Measurements from ENCODE around the gene ITPR3.
A peak's percentile ranks its signal among the peaks of the same experiment; 100 is the strongest.

The ITPR3 gene

DNA sequence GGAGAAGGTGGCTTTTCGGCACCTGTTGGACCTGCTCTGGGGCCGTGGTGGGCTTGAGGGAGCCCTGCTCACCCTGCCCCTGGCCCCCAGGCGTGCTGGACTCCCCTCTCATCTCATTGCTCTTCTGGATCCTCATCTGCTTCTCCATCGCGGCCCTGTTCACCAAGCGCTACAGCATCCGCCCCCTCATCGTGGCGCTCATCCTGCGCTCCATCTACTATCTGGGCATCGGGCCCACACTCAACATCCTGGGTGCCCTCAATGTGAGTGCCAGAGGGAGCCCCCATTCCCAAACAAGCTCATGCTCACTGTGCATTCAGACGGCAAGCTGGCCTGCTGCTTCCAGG is 68.0 kb downstream of the ITPR3 start:
- no peak for DNase-seq

DNA sequence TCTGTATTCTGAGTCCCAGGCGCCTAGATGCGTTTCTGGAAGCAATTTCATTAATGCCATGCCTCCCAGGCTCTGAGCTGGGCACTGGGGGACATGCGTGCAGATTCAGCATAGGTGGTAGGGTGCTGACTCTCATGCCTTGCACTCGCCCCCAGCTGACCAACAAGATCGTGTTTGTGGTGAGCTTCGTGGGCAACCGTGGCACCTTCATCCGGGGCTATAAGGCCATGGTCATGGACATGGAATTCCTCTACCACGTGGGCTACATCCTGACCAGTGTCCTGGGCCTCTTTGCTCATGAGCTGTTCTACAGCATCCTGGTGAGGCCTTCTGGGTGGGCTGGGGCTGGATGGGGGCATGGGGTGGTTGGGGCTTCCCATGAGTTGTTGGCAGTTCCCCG is 68.8 kb downstream of the ITPR3 start:
- DNase-seq = no peak

DNA sequence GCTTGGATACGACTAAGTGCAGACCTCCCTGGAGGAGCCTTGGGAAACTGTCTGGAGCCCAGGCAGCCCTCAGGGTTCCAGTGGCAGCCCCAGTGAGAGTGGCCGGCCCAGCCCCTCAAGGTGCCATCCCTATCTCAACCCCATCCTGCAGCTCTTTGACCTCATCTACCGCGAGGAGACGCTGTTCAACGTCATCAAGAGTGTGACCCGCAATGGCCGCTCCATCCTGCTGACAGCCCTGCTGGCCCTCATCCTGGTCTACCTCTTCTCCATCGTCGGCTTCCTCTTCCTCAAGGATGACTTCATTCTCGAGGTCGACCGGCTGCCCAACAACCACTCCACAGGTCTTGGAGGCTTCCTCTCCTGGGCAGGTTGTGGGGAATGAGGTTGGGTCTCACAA is 69.6 kb downstream of the ITPR3 start:
- DNase-seq = no peak

DNA sequence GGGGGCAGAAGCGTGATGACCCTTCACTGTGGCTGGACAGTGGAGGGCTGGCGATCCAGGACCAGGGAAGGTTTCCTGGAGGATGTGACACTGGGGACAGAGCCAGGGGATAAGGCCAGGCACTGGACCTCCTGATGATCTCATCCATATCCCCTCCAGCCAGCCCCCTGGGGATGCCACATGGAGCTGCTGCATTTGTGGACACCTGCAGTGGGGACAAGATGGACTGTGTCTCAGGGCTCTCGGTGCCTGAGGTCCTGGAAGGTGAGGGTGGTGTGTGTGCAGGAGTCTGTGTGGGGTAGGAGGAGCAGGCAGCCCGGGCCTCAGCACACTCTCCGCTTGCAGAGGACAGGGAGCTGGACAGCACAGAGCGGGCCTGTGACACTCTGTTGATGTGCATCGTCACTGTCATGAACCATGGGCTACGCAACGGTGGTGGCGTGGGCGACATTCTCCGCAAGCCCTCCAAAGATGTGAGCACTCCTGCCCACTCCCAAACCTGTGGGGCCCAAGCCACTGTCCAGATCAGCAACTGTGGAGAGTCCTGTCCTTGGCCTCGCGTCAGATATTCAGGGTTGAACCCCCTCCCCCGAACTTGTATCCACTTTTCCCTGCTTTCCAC is 70.4 kb downstream of the ITPR3 start:
- no peak for DNase-seq

DNA sequence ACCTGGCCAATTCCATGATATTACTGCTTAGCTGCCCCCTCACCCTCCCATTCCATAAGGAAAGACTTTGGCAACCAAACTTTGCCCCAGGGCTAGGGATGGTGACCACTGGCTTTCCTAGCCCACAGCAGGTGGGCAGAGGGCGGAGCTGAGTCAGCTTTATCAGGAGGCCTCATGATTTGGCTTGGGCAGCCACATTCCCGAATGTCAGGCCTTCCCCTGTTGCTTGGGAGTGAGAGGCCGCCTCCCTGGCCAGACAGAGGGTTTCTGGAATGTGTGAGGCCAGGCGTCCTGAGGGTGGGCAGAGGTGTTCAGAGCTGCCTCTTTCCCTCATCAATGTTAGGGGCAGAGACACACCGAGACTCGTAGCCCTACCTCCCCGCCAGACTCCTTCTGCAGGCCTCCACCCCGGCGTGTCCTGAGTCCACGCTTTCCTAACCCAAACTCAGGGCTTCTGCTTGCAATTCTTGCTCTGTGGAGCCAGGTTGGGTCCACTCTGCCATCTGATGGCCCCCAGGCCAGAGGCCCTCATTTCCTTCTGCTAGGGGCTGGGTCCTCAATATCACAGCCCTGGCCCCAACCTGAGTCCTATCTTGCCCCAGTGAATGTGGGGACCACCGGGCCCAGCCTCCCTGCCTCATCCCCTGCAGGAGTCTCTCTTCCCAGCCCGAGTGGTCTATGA is 71.1 kb downstream of the ITPR3 start:
- no peak for DNase-seq

DNA sequence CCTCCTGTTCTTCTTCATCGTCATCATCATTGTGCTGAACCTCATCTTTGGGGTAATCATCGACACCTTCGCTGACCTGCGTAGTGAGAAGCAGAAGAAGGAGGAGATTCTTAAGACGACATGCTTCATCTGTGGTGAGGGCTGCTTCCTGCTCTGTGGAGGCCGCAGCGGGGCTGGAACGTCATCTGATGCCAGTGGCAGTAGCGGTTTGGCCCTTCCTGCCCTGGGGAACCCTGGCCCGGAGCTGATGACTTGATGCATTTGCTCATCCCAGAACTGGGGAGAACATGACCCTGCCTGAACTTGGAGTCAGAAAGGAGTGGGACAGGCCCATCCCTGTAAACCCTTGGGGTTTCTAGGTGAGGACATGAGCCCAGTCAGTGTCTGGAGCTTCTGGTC is 71.6 kb downstream of the ITPR3 start:
- peak; percentile 61 for DNase-seq

DNA sequence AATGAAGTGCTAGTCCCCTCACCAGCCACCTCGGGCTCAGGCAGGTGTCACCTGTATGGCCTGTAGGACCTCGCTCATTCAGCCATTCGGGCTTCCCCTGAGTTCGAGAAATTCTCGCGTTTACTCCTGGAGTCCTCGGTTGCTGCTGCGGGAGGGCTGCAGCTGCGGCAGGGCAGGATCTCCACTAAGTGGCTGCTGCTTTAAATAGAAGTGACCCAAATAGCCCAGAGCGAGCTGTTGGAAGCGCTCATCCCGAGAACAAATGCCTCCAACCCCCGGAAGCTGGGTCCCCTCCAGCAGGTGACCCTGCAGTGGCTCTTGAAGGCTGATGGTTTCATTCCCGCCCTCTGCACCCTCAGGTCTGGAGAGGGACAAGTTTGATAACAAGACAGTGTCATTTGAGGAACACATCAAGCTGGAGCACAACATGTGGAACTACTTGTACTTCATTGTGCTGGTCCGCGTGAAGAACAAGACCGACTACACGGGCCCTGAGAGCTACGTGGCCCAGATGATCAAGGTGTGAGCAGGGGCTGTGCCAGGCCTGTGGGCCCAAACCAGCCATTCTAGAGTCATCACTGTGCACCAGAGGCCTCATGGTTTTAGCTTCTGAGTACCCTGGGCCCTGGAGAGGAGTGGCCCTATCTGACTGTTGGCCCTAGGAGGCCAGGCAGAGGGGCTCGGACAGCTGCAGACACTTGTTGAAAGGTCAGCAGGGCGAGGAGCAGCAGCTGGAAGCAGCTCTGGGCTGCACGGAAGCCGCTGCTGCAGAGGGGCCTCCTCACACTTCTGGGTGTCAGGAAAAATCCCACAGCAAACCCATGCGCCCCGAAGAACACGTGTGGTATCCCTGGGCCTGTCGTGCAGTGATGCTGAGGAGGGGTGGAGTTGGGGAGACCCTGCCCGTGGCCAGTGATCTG is 72.3 kb downstream of the ITPR3 start:
- DNase-seq = no peak

DNA sequence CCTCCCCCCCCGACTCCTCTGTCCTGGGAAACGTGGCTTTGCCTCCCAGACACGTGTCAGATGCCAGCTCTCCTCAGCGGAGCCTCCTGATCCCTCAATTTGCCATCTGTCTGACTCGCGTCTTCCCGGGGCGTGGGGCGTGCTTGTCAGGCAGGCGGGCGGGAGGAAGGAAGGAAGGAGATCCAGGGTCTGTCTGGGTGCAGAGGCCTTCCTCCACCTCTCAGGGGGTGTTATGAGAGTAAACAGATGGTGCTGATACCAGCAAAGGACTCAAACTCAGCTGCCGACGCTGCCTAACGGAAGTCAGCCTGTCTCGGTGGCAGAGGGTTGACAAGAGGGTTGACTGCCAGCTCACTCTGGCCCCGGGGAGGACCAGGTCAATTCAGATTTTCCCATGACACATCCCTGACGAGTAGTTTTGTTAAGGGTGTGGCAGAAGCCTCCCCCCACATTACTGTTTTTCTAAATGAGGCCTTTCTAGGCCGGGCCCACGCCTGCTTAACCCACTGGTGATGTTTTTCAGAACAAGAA is 73.3 kb downstream of the ITPR3 start:
- DNase-seq = peak; percentile 71

DNA sequence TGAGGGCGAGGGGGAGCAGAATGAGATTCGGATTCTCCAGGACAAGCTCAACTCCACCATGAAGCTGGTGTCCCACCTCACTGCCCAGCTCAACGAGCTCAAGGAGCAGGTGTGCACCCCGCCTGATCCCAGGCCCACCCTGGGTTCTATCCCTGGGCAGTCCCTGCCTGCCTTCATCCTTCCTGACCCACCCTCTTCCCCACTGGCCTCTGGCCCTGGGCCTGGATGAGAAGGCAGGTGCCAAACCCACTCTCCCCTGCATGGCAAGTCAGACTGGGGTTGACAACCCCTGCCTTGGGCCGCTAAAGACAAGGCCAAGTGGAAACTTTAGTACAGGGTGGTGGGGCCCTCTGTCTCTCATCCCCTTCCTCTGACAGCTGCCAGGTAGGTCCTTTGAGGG is 73.9 kb downstream of the ITPR3 start:
- DNase-seq = no peak

DNA sequence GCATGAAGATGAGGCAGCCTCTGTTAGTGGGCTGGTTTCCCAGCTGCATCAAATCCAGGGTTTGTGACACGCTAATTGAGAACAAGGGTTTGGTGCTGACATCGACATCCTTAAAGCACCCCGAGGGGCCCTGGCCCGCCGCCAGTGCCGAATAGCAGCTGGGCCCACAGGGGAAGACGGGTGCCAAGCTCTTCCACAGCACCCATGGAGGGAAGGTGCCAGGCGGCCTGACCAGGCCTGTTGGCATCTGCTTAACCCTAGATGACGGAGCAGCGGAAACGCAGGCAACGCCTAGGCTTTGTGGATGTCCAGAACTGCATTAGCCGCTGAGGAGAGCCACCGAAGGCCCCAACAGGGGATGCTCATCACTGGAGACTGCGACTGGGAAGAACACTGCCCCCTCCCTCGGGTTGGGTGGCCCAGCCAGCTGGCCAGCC is 74.3 kb downstream of the ITPR3 start:
- DNase-seq = no peak

DNA sequence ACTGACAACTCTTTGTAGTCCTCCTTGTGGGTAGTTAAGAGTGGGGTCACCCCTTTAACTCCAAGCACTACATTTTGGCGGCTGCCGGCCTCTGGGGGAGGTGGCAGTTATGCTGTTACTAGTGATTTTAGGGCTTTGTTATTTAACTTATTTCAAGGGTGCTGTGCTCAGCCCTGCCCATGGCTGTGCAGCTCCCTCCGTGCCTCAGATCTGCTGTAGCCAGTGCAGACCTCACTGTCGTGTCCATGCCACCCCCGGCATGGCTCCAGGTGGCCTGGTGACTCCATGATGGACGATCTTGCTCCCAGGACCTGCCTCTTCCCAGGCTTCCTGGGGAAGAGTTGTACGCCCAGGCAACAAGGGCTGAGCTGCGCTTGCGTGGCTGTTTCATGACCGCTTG is 75.0 kb downstream of the ITPR3 start:
- DNase-seq = no peak

DNA sequence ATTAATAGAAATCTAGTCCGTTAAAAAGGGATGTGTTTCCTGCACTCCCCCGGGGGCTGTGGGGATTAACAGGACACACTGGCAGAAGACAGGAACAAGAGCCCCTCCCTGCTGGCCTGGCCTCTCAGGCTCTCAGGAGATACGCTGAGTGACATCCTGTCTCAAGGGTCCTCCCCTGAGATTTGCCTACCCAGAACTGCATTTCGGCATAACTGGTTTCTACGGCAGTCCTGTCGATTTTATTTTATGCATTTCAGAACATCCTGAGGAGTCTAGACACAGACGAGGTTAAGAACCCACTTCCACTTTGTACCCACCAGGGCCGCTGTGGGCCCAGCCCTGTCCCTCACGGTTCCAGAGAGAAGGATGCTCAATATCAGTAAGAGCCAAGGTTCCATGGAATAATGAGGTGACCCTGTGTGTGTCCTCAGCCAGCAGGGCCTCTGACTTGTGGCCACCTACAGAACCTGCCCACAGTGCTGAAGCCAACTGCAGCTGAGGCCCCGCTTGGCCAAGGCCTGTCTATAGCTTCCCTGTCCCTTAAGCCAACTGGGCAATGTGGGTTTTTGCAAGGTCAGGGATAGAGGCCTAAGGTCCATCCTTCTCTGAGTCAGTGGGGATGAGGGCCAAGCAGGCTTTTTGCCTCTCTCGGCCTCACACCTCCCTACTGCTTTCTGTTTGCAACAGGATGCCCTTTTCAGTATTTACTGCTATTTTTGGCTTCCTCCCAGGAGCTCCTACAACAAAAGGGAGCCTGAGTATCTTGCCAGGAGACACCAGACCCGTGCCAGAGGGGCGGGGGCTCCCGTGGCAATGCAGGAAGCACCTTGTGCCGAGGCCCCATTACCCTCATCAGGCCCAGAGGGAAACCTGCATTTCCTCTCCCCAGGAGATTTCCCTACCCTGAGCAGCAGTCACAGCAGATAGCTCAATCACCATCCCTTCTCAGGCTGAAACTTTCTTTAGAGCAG is 75.7 kb downstream of the ITPR3 start:
- peak; percentile 23 for DNase-seq

DNA sequence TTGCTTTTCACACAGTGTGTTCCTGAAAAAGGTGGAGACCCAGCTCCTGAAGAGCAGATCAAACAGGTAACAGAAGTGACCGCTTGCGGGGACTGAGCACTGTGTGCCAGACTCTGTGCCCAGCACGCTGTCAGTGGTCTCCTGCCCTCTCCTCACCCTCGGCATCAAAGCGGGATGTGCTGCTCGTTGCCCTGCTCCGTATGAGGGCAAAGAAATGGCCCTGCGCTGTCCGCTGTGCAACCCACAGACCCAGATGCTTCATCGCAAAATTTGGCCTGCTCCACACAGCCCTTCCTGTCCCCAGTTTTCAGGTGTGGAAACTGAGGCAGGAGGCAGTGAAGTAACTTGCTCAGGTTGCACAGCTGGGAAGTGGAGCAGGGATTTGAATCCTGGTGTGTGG is 76.7 kb downstream of the ITPR3 start:
- DNase-seq = no peak

DNA sequence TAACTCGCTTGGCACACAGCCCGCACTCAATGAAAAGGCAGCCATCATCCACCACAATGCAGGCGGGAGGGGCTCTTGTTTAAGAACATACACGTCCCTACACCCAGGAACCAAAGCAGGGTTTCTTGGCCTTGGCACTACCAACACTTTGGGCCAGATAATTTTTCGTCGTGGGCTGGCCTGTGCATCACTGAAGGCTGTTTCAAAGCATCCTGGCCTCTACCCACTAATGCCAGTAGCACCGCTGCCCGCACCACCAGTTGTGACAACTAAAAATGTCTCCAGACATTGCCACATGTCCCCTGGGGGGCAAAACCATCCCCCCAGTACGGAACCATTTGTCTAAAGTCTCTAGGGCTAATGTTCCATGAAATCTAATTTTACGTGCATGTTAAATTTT is 77.4 kb downstream of the ITPR3 start:
- DNase-seq = no peak

DNA sequence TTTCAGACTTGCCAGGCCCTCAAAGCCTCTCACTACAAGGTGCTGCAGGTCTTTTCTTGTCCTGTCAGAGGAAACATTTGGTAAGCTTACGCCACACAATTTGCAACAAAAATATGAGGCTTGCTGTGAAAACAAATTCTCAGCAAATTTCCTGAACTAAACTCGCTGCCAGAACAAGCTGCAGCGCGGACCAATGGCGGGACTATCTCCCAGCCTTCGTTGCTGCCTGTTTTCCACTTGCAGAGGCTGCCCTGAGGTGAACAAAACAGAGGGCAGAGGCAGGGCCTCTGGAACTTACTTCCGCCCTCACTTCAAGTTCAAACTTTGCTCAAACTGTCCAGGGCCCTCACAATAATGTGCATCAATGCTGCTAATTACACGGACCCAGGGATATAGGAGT is 78.0 kb downstream of the ITPR3 start:
- DNase-seq = no peak

DNA sequence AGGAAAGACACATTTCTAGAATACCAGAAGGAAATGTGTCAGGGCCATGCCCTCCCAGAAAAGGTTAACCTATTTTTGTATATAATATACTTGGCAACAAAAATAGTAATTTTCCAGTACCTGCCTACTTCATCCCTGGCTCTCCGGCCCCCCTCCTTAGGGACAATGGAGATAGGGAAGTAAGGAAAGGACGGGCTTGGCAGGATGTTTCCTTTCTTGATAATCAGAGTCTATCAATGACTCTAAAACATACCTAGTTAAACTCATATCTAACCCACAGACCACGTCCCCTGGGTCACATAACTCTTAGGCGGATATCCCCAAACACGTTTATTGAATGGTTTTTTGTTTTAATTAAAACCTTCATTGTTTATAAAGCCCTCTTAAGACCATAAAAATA is 78.6 kb downstream of the ITPR3 start:
- DNase-seq = no peak

DNA sequence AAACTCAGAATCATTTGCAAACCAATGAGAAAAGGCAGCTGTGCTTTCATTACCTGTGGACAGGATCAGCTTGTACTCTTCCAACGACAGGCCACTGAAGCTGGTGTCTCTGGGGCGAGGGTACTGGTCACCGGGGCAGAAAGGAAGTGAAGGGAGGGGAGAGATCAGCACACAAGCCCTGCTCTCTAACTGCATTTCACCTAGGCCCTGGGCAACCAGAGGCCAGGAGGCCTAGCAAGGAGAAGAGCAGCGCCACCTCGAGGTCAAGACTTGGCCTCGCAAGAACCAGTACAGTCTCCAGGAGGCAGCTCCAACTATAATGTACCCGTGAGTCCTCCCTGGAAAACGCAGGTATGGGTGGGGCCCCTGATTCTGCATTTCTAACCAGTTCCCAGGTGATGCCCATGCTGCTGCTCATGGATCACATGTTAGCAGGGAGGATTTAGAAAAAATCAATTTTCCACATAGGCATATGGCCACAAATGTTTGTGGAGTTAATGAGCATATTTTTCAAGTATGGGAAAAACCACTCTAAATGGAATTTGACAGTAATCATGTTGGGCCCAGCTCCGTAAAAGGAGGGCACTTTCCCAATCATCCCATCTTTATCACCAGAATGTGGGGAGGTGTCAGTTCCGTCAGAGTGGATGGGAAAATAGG is 79.4 kb downstream of the ITPR3 start:
- peak; percentile 57 for DNase-seq

DNA sequence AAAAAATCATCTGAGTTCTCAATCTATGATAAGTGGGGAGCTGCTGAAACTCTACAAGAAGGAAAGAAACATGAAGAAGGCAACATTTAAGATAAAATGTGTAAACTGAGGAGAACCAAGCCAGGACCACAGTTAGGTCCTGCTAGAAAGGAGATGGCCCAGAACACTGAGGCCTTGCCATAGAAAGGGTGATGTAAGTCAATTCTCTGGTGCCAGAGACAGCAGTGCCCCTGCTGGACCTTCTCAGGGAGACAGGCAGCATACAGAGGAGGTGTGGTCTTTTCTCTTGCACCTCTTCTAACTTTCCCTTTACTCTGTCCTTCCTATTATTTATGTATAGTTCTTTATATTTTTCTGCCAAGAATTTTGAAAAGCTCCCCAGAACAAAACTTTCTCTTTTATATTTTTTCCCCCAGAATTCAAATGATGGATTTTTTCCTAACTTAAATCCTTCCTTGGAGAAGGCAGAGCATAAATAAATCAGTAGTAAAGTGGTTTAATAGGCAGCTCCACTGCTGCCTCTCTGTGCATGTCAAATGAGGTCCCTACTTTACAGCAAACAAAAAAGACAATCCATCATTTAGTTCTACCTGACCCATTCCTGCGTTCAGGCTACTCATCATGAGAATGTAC is 81.3 kb downstream of the ITPR3 start:
- DNase-seq = peak; percentile 24

DNA sequence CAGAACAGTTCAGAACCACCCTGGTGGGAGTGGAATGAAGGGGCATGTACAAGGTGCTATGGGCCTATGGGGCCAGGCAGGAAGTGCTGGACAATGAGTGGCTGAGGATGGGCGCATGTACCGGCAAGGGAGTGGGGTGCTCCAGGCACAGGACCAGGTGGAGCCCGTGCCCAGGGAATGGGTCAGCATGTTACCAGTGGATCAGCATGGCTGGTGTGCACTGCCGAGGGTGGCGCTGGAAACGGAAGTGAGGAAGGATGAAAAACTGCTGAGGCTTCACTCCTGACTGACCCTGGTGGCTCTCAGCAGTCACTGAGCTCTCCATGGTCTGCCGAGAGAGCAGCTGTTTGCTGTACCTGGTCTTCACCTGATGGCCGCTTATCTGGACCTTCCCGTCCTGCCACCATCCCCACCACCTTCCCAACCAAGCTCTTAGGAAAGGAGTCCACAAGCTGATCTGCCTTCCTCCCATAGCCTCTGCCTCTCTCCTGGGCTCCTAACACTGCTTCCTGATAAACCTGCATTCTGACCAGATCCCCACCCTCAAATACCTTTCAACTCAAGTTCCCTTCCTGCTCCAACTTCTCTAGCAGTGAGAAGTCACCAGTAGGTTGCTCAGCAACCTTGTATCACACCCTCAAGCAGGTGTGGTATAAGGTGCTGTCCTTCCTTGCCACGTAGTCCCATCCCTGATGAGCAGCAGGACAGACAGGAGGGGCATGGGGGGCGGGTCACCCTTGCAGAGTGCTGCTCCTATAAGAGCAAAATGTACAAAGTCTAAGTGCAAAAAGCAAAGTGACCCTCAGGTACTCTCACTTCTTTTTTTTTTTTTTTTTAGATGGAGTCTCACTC is 83.3 kb downstream of the ITPR3 start:
- DNase-seq = no peak

DNA sequence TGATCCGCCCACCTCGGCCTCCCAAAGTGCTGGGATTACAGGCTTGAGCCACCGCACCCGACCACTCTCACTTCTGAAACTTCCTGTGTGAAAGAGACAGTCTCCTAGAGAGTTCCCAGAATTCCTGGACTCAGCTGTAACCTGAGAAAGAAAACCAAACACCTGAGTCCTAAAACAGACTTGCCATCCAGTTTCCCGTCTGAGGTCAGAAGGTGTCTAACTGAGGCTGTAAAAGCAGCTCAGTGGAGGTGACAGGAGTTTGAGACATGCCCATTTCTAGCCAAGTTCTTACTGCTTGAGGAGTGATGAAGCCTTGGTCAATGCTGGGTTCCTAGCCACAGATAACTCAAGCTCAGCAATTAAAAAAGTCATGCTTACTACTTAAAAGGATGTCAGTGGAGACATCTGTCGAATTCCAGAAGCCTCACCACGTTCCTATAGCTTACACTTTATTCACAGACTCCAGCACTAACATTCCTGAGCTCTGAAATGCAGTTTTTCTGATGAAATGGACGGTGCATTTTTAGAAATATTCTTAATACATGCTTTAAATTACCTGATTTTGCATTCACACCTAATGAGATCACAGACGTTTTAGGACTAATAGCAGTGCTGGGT is 84.3 kb downstream of the ITPR3 start:
- DNase-seq = no peak

All from CD4-positive, alpha-beta T cell treated with Interleukin-4 for 4 hours (primary cell).